GM13977 (cell line): ENCODE data around the gene IGFBP2.

ENCODE experiments used
- DNase-seq: peaks from one replicate; pipeline ENCODE4 v3.0.0; 2012; ENCODE audit warnings: low spot score
- in situ Hi-C: fragments of 300-500 bp; cut with MboI; formaldehyde crosslinking; loops from one replicate; pipeline ENCODE4 v1.12.0; 2022; ENCODE audit warnings: low sequenced_read_pairs, low pct_unique_long_range_greater_than_20kb, mixed read lengths, inconsistent platforms; ENCODE audit not compliant: unreplicated experiment
- TF ChIP-seq, protein P1 (sequence below): IDR thresholded peaks from 2 replicates; pipeline ENCODE4 v1.5.1; 2012; ENCODE audit warnings: mild to moderate bottlenecking, control low read depth; ENCODE audit not compliant: insufficient read depth; ENCODE audit errors: extremely low read depth, missing control alignments

Gene IGFBP2

DNA sequence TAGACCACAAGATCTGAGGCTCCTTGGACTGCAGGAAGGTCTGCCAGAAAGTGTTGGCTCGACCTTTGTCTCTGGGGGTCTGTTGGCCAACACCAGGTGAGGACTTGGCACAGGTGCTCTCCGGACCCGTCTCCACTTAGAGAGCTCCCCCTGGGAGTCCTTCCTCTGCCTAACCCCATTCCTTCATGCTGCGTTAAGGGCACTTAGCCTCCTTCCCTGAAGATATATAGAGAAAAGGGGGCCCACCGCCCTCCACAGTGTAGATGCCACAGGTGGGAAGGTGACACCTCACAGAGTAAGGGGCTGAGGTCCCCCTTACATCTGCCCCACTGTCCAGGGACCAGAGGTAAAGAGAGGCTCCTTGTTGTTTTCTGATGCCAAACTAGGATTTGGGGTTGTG is 53.9 kb downstream of the IGFBP2 start:
- in situ Hi-C loops, result loop anchor here (25.0 kb wide), 1 partner anchor 1025 kb away; no protein-coding TSS in a partner anchor
- TF ChIP-seq, protein P1, sequence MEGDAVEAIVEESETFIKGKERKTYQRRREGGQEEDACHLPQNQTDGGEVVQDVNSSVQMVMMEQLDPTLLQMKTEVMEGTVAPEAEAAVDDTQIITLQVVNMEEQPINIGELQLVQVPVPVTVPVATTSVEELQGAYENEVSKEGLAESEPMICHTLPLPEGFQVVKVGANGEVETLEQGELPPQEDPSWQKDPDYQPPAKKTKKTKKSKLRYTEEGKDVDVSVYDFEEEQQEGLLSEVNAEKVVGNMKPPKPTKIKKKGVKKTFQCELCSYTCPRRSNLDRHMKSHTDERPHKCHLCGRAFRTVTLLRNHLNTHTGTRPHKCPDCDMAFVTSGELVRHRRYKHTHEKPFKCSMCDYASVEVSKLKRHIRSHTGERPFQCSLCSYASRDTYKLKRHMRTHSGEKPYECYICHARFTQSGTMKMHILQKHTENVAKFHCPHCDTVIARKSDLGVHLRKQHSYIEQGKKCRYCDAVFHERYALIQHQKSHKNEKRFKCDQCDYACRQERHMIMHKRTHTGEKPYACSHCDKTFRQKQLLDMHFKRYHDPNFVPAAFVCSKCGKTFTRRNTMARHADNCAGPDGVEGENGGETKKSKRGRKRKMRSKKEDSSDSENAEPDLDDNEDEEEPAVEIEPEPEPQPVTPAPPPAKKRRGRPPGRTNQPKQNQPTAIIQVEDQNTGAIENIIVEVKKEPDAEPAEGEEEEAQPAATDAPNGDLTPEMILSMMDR, result no peak
- no peak for DNase-seq

DNA sequence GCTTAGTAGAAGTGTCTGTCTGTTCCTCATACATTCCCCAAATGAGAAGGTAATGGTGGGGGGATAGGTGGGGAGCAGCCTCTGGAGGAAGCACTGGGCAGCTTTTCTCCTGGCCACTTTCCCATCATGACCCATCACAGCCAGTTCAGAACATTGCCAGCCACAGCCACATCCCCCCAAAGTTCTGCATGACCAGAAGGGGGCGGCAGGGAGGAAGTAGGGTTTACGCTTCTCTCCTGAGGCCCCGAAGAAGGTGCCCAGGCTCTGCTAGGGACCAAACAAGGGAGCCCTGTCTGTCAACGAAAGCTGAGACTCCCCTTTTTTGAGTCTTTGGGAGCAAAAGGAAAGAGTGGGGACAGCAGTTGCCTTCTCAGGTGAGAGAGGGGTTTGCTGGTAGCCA is 54.4 kb downstream of the IGFBP2 start:
- TF ChIP-seq, protein P1, result peak; percentile 46
- in situ Hi-C loops, result loop anchor here (25.0 kb wide), 1 partner anchor 1025 kb away; no protein-coding TSS in a partner anchor
- no peak for DNase-seq

DNA sequence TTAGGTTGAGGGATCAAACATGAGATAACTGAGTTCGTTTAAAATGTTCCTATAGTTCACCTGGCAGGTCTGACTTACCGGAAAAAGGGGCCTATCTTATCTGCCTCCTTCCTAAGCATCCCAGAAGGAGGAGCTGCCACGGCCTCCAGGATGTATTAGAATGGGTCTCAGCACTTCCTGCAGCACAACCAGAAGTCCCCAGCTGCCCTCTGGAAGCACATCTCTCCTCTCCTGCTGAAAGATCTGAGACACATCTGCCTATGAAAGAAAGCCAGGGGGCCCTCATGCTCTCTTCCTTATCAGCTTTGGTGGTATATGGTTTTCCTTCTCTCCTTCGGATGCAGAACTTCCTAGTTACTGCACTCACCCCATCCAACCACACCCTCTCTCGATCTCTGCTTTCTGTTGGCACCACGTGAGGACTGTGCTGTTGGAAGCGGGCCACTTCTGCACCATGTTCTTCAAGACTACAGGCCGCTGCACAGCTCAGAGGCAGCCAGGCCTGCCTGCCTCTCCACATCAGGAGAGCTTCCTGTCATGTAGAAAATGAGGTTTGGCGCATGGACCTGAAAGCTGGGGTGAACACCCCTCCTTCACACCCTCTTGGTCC is 55.6 kb downstream of the IGFBP2 start:
- TF ChIP-seq, protein P1, result no peak
- no peak for DNase-seq

DNA sequence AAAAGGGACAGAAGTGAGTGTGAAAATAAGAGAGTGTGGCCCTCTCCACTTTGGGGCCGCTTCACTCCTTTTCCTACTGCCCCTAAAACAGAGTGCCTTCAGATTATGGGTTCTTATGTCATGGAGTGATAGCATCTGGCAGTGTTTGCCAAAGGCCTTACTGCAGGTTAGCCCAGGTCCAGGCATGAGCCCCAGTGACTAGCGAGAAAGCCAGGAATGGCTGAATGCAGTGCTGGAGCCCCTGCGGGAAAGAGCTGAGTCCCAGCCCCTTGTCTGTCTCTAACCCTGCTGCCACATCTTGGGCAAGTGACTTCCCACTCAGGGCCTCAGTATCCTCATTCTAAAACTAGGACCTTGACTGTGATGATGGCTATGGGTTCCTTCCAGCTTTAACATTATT is 56.2 kb downstream of the IGFBP2 start:
- in situ Hi-C loops, result loop anchor here (25.0 kb wide), 1 partner anchor 1023 kb away; no protein-coding TSS in a partner anchor
- no peak for DNase-seq
- TF ChIP-seq, protein P1, result no peak

More for the DNA sequence above, 55.6 kb downstream of the IGFBP2 start:
- in situ Hi-C loops, result loop anchor here (25.0 kb wide), 1 partner anchor 1023 kb away; no protein-coding TSS in a partner anchor

DNA sequence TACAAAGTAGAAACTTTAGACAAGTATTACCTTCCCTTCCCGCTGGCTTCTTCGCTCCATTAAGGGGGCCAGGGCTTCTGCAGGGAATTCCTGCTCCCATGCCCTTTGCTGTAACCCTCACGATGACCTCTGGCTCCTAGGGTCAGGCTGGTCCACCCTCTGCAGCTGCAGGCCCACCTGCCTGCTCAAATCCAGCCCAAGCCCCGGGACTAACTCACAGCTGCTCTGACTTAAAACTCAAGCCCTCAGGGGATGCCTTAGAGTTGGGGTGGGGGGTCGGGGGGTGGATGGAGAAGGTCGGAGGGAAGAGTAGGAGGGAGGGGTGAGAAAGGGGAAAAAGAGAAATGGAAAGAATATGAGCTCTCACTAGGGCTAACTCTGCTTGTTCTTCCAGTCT is 57.2 kb downstream of the IGFBP2 start:
- TF ChIP-seq, protein P1, result no peak
- in situ Hi-C loops, result loop anchor here (10.0 to 25.0 kb wide), 2 partner anchors 824 to 1022 kb away; no protein-coding TSS in a partner anchor

GRCh38 chr2:216690853-216691741 is 57.9 kb downstream of the IGFBP2 start:
- in situ Hi-C loops, result loop anchor here (10.0 to 25.0 kb wide), 2 partner anchors 824 to 1021 kb away; no protein-coding TSS in a partner anchor
- peak; percentile 77 for DNase-seq
- TF ChIP-seq, protein P1, result no peak

More for the DNA sequence above, 57.2 kb downstream of the IGFBP2 start:
- no peak for DNase-seq
